T-helper 1 cell treated with Interleukin-12 subunit alpha and Interleukin-12 subunit beta and Interleukin-4 antibody, amounts not matched to agents 30 μg/mL and 1 μg/mL, for 36 hours (primary cell): ENCODE results near the gene NFIL3.

Experiments used
- H3K27ac Mint-ChIP-seq: one replicate; pipeline ENCODE4 v1.8.0; 2021; ENCODE audit warnings: mild to moderate bottlenecking, mixed read lengths
- H3K27me3 Mint-ChIP-seq: one replicate; pipeline ENCODE4 v1.8.0; 2021; ENCODE audit warnings: low read depth, mixed read lengths
- H3K36me3 Mint-ChIP-seq: one replicate; pipeline ENCODE4 v1.8.0; 2021; ENCODE audit warnings: low read depth, mixed read lengths
- H3K4me1 Mint-ChIP-seq: one replicate; pipeline ENCODE4 v1.8.0; 2021; ENCODE audit warnings: low read depth, mixed read lengths
- H3K4me3 Mint-ChIP-seq: one replicate; pipeline ENCODE4 v1.8.0; 2021; ENCODE audit warnings: mild to moderate bottlenecking, moderate library complexity, mixed read lengths
- H3K9me3 Mint-ChIP-seq: one replicate; pipeline ENCODE4 v1.8.0; 2021; ENCODE audit warnings: mixed read lengths

Gene NFIL3

GRCh38 chr9:91415290-91415689, 8.3 kb downstream of the NFIL3 start:
- no peak overlapping the region for H3K4me3 Mint-ChIP-seq
- H3K36me3 Mint-ChIP-seq, result peaks cover 33% of the 10 kb centered on the region
- peak overlapping the region; percentile 73 for H3K27ac Mint-ChIP-seq
- H3K4me1 Mint-ChIP-seq, result peaks cover 71% of the 10 kb centered on the region
- no peaks in the 10 kb centered on the region for H3K27me3 Mint-ChIP-seq
- H3K9me3 Mint-ChIP-seq, result no peaks in the 10 kb centered on the region

- Mint-ChIP-seq H3K27me3 (no peaks in the 10 kb centered on the region), H3K9me3 (no peaks in the 10 kb centered on the region), H3K4me3 (no peak overlapping the region), H3K36me3 (peaks cover 42% of the 10 kb centered on the region), H3K4me1 (peaks cover 54% of the 10 kb centered on the region), H3K27ac (no peak overlapping the region)
These were observed 10.7 kb downstream of the NFIL3 start for GRCh38 chr9:91412941-91413340.

GRCh38 chr9:91411096-91411771, 12.4 kb downstream of the NFIL3 start:
- Mint-ChIP-seq H3K9me3 (no peaks in the 10 kb centered on the region), H3K36me3 (peaks cover 54% of the 10 kb centered on the region), H3K4me3 (peak overlapping the region; percentile 5), H3K27me3 (no peaks in the 10 kb centered on the region), H3K27ac (peak overlapping the region; percentile 12), H3K4me1 (peaks cover 50% of the 10 kb centered on the region)

- H3K27ac Mint-ChIP-seq, result peak overlapping the region; percentile 5
- H3K4me1 Mint-ChIP-seq, result peaks cover 42% of the 10 kb centered on the region
- H3K4me3 Mint-ChIP-seq, result no peak overlapping the region
- H3K36me3 Mint-ChIP-seq, result peaks cover 51% of the 10 kb centered on the region
- H3K9me3 Mint-ChIP-seq, result no peaks in the 10 kb centered on the region
- no peaks in the 10 kb centered on the region for H3K27me3 Mint-ChIP-seq
These were observed 13.5 kb downstream of the NFIL3 start for GRCh38 chr9:91410161-91410560.

GRCh38 chr9:91408475-91408874, 15.2 kb downstream of the NFIL3 start:
- Mint-ChIP-seq H3K4me3 (no peak overlapping the region), H3K9me3 (no peaks in the 10 kb centered on the region), H3K4me1 (peaks cover 34% of the 10 kb centered on the region), H3K27ac (no peak overlapping the region), H3K36me3 (peaks cover 44% of the 10 kb centered on the region), H3K27me3 (no peaks in the 10 kb centered on the region)

- Mint-ChIP-seq H3K4me1 (peaks cover 38% of the 10 kb centered on the region), H3K27ac (no peak overlapping the region), H3K9me3 (no peaks in the 10 kb centered on the region), H3K27me3 (no peaks in the 10 kb centered on the region), H3K36me3 (peaks cover 48% of the 10 kb centered on the region), H3K4me3 (no peak overlapping the region)
These were observed 15.9 kb downstream of the NFIL3 start for GRCh38 chr9:91407580-91408318.

GRCh38 chr9:91405343-91406077, 18.1 kb downstream of the NFIL3 start:
- Mint-ChIP-seq H3K4me1 (peaks cover 22% of the 10 kb centered on the region), H3K4me3 (no peak overlapping the region), H3K36me3 (peaks cover 39% of the 10 kb centered on the region)

GRCh38 chr9:91403665-91404543, 19.7 kb downstream of the NFIL3 start:
- H3K36me3 Mint-ChIP-seq, result peaks cover 25% of the 10 kb centered on the region
- H3K4me3 Mint-ChIP-seq, result no peak overlapping the region
- peaks cover 14% of the 10 kb centered on the region for H3K27me3 Mint-ChIP-seq
- peak overlapping the region; percentile 26 for H3K27ac Mint-ChIP-seq
- H3K4me1 Mint-ChIP-seq, result peaks cover 16% of the 10 kb centered on the region
- H3K9me3 Mint-ChIP-seq, result no peaks in the 10 kb centered on the region

More at GRCh38 chr9:91405343-91406077, 18.1 kb downstream of the NFIL3 start:
- Mint-ChIP-seq H3K27ac (no peak overlapping the region), H3K27me3 (peaks cover 9% of the 10 kb centered on the region), H3K9me3 (no peaks in the 10 kb centered on the region)

- H3K27ac Mint-ChIP-seq, result no peak overlapping the region
- H3K4me1 Mint-ChIP-seq, result peaks cover 23% of the 10 kb centered on the region
- H3K27me3 Mint-ChIP-seq, result peaks cover 19% of the 10 kb centered on the region
- H3K36me3 Mint-ChIP-seq, result peaks cover 12% of the 10 kb centered on the region
- no peak overlapping the region for H3K4me3 Mint-ChIP-seq
- no peaks in the 10 kb centered on the region for H3K9me3 Mint-ChIP-seq
These were observed 24.7 kb downstream of the NFIL3 start for GRCh38 chr9:91398926-91399325.

GRCh38 chr9:91395553-91396471, 27.8 kb downstream of the NFIL3 start:
- Mint-ChIP-seq H3K36me3 (peaks cover 4% of the 10 kb centered on the region), H3K4me3 (peak overlapping the region; percentile 68), H3K4me1 (peaks cover 15% of the 10 kb centered on the region), H3K27ac (peak overlapping the region; percentile 83), H3K27me3 (peaks cover 16% of the 10 kb centered on the region), H3K9me3 (no peaks in the 10 kb centered on the region)

- H3K27ac Mint-ChIP-seq, result peak overlapping the region; percentile 83
- no peaks in the 10 kb centered on the region for H3K9me3 Mint-ChIP-seq
- peaks cover 12% of the 10 kb centered on the region for H3K27me3 Mint-ChIP-seq
- peaks cover 15% of the 10 kb centered on the region for H3K4me1 Mint-ChIP-seq
- peaks cover 4% of the 10 kb centered on the region for H3K36me3 Mint-ChIP-seq
- H3K4me3 Mint-ChIP-seq, result peak overlapping the region; percentile 68
These were observed 28.5 kb downstream of the NFIL3 start for GRCh38 chr9:91395106-91395552.

GRCh38 chr9:91393826-91394225, 29.8 kb downstream of the NFIL3 start:
- Mint-ChIP-seq H3K27me3 (peaks cover 9% of the 10 kb centered on the region), H3K4me3 (no peak overlapping the region), H3K36me3 (peaks cover 2% of the 10 kb centered on the region), H3K4me1 (peaks cover 15% of the 10 kb centered on the region), H3K27ac (no peak overlapping the region), H3K9me3 (no peaks in the 10 kb centered on the region)

- H3K9me3 Mint-ChIP-seq, result no peaks in the 10 kb centered on the region
- peaks cover 5% of the 10 kb centered on the region for H3K27me3 Mint-ChIP-seq
- H3K27ac Mint-ChIP-seq, result no peak overlapping the region
- H3K4me3 Mint-ChIP-seq, result no peak overlapping the region
- H3K4me1 Mint-ChIP-seq, result peaks cover 15% of the 10 kb centered on the region
- H3K36me3 Mint-ChIP-seq, result peaks cover 2% of the 10 kb centered on the region
These were observed 31.2 kb downstream of the NFIL3 start for GRCh38 chr9:91392435-91392834.
